ENCODE data around the gene BAZ2B. TPM values are rescaled to one million over a fixed set of nuclear protein-coding genes. Genes with fewer than 3 reads are reported as not detected.
A peak's percentile ranks its signal among the peaks of the same experiment; 100 is the strongest.

The BAZ2B gene
- total RNA-seq, 1 donor from 2014 or later, result 69.8 TPM

DNA sequence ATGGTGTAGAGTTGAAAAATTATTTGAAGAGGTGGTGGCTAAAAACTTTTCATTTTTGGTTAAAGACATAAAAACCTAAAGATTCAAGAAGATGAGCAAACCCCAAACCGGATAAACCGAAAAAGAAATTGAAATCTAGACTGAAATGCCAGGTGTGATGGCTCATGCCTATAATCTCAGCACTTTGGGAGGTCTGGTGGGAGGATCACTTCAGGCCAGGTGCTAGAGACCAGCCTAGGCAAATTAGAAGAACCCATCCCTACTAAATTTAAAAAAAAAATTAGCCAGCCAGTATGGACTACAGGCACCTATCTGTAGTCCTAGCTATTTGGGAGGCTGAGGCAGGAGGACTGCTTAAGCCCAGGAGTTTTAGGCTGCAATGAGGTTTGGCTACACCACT, 126.9 kb downstream of the BAZ2B start:
- no peaks in the 10 kb centered on the region for H3K9me3 Mint-ChIP-seq (ENCODE audit: unreplicated experiment)
- no peak for DNase-seq (ENCODE audit: low read depth)

GRCh38 chr2:159484532-159484931, 131.8 kb downstream of the BAZ2B start:
- Histone ChIP-seq H3K9ac (ENCODE audit: low read length) (no peak overlapping the region), H3K36me3 (ENCODE audit: insufficient read depth, low read length) (no peaks in the 10 kb centered on the region), H4K20me1 (ENCODE audit: insufficient read depth, low read length) (peaks cover 10% of the 10 kb centered on the region), H3K79me2 (ENCODE audit: insufficient read depth, low read length) (peaks cover 3% of the 10 kb centered on the region), H2AFZ (ENCODE audit: low read depth, low read length) (no peak overlapping the region), H3K4me1 (ENCODE audit: insufficient read depth, low read length) (no peaks in the 10 kb centered on the region), H3K4me2 (ENCODE audit: low read length) (no peak overlapping the region), H3K4me3 (ENCODE audit: insufficient read depth, low read depth, low read length) (no peak overlapping the region), H3K27ac (ENCODE audit: low read depth, low read length) (no peak overlapping the region), H3K27me3 (ENCODE audit: insufficient read depth, low read length) (no peaks in the 10 kb centered on the region), H3K9me3 (ENCODE audit: insufficient read depth, low read depth, low read length) (no peaks in the 10 kb centered on the region)
- FAIRE-seq, result no peak
- Mint-ChIP-seq H3K36me3 (ENCODE audit: low read depth, unreplicated experiment) (no peaks in the 10 kb centered on the region), H3K27ac (ENCODE audit: unreplicated experiment) (no peak overlapping the region), H3K27me3 (ENCODE audit: low read depth, unreplicated experiment) (no peaks in the 10 kb centered on the region), H3K9me3 (ENCODE audit: unreplicated experiment) (no peaks in the 10 kb centered on the region), H3K4me3 (ENCODE audit: unreplicated experiment) (no peak overlapping the region), H3K4me1 (ENCODE audit: low read depth, unreplicated experiment) (peaks cover 3% of the 10 kb centered on the region)
- DNase-seq (ENCODE audit: low read depth), result no peak
- TF ChIP-seq, protein P1, sequence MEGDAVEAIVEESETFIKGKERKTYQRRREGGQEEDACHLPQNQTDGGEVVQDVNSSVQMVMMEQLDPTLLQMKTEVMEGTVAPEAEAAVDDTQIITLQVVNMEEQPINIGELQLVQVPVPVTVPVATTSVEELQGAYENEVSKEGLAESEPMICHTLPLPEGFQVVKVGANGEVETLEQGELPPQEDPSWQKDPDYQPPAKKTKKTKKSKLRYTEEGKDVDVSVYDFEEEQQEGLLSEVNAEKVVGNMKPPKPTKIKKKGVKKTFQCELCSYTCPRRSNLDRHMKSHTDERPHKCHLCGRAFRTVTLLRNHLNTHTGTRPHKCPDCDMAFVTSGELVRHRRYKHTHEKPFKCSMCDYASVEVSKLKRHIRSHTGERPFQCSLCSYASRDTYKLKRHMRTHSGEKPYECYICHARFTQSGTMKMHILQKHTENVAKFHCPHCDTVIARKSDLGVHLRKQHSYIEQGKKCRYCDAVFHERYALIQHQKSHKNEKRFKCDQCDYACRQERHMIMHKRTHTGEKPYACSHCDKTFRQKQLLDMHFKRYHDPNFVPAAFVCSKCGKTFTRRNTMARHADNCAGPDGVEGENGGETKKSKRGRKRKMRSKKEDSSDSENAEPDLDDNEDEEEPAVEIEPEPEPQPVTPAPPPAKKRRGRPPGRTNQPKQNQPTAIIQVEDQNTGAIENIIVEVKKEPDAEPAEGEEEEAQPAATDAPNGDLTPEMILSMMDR (IDR thresholded peaks at IDR 0.05; ENCODE audit: insufficient read depth, low read depth, low read length), result no peak
- no peak for TF ChIP-seq EZH2 (IDR thresholded peaks at IDR 0.05; ENCODE audit: insufficient read depth, low read length)

More for the DNA sequence above, 126.9 kb downstream of the BAZ2B start:
- Mint-ChIP-seq H3K27me3 (ENCODE audit: low read depth, unreplicated experiment) (no peaks in the 10 kb centered on the region), H3K4me1 (ENCODE audit: low read depth, unreplicated experiment) (no peaks in the 10 kb centered on the region), H3K36me3 (ENCODE audit: low read depth, unreplicated experiment) (no peaks in the 10 kb centered on the region), H3K4me3 (ENCODE audit: unreplicated experiment) (no peak overlapping the region), H3K27ac (ENCODE audit: unreplicated experiment) (no peak overlapping the region)
- Histone ChIP-seq H3K36me3 (ENCODE audit: insufficient read depth, low read length) (no peaks in the 10 kb centered on the region), H3K27me3 (ENCODE audit: insufficient read depth, low read length) (no peaks in the 10 kb centered on the region), H2AFZ (ENCODE audit: low read depth, low read length) (no peak overlapping the region), H3K4me3 (ENCODE audit: insufficient read depth, low read depth, low read length) (no peak overlapping the region), H3K79me2 (ENCODE audit: insufficient read depth, low read length) (peaks cover 3% of the 10 kb centered on the region), H3K4me2 (ENCODE audit: low read length) (no peak overlapping the region), H3K27ac (ENCODE audit: low read depth, low read length) (no peak overlapping the region), H4K20me1 (ENCODE audit: insufficient read depth, low read length) (peaks cover 9% of the 10 kb centered on the region), H3K4me1 (ENCODE audit: insufficient read depth, low read length) (no peaks in the 10 kb centered on the region), H3K9ac (ENCODE audit: low read length) (no peak overlapping the region), H3K9me3 (ENCODE audit: insufficient read depth, low read depth, low read length) (no peaks in the 10 kb centered on the region)
- TF ChIP-seq, protein P1 (IDR thresholded peaks at IDR 0.05; ENCODE audit: insufficient read depth, low read depth, low read length), result no peak
- TF ChIP-seq EZH2 (IDR thresholded peaks at IDR 0.05; ENCODE audit: insufficient read depth, low read length), result no peak
- no peak for FAIRE-seq

- Histone ChIP-seq H3K4me1 (ENCODE audit: insufficient read depth, low read length) (no peaks in the 10 kb centered on the region), H3K27ac (ENCODE audit: low read depth, low read length) (no peak overlapping the region), H3K27me3 (ENCODE audit: insufficient read depth, low read length) (no peaks in the 10 kb centered on the region), H3K9me3 (ENCODE audit: insufficient read depth, low read depth, low read length) (no peaks in the 10 kb centered on the region), H3K79me2 (ENCODE audit: insufficient read depth, low read length) (peaks cover 3% of the 10 kb centered on the region), H3K4me2 (ENCODE audit: low read length) (no peak overlapping the region), H4K20me1 (ENCODE audit: insufficient read depth, low read length) (no peaks in the 10 kb centered on the region), H2AFZ (ENCODE audit: low read depth, low read length) (no peak overlapping the region), H3K9ac (ENCODE audit: low read length) (no peak overlapping the region), H3K36me3 (ENCODE audit: insufficient read depth, low read length) (no peaks in the 10 kb centered on the region), H3K4me3 (ENCODE audit: insufficient read depth, low read depth, low read length) (no peak overlapping the region)
- H3K27ac Mint-ChIP-seq (ENCODE audit: unreplicated experiment), result no peak overlapping the region
- no peak for FAIRE-seq
- H3K4me1 Mint-ChIP-seq (ENCODE audit: low read depth, unreplicated experiment), result peaks cover 4% of the 10 kb centered on the region
- no peak overlapping the region for H3K4me3 Mint-ChIP-seq (ENCODE audit: unreplicated experiment)
- H3K36me3 Mint-ChIP-seq (ENCODE audit: low read depth, unreplicated experiment), result peaks cover 26% of the 10 kb centered on the region
- DNase-seq (ENCODE audit: low read depth), result peak; percentile 29
- no peaks in the 10 kb centered on the region for H3K27me3 Mint-ChIP-seq (ENCODE audit: low read depth, unreplicated experiment)
- no peak for TF ChIP-seq EZH2 (IDR thresholded peaks at IDR 0.05; ENCODE audit: insufficient read depth, low read length)
- TF ChIP-seq, protein P1 (IDR thresholded peaks at IDR 0.05; ENCODE audit: insufficient read depth, low read depth, low read length), result no peak
- H3K9me3 Mint-ChIP-seq (ENCODE audit: unreplicated experiment), result no peaks in the 10 kb centered on the region
Measured at GRCh38 chr2:159476329-159476728, 140.0 kb downstream of the BAZ2B start.

Data from astrocyte (in vitro differentiated cells and primary cell).